Mucosa of descending colon (tissue), 3 donors: ENCODE data around the gene TRIM47. TPM values are rescaled to one million over a fixed set of nuclear protein-coding genes. Genes with fewer than 3 reads are reported as not detected.
"Not testable (repeated sequence)": the region's sequence is repeated elsewhere in the genome, so short reads cannot be mapped to it uniquely, and the experiment has no call there.

Experiments
- ATAC-seq: fragments of 200-7000 bp; cut with Tn5 transposase; one replicate; pipeline ENCODE4 v1.9.1; 2020; ENCODE audit warnings: mild to moderate bottlenecking, moderate library complexity
- DNase-seq, 3 donors: peaks; one replicate each; pipeline ENCODE4 v3.0.0-alpha.2; 2020
- H3K36me3 ChIP-seq: fragments of 200-600 bp; one replicate; pipeline ENCODE4 v1.8.0; 2021; ENCODE audit warnings: low read depth, mild to moderate bottlenecking
- H3K4me1 ChIP-seq: fragments of 200-600 bp; one replicate; pipeline ENCODE4 v1.8.0; 2021; ENCODE audit warnings: low read depth, mild to moderate bottlenecking
- H3K4me3 ChIP-seq: fragments of 200-600 bp; one replicate; pipeline ENCODE4 v1.8.0; 2021; ENCODE audit warnings: mild to moderate bottlenecking
- H3K9me3 ChIP-seq: fragments of 200-600 bp; one replicate; pipeline ENCODE4 v1.8.0; 2021; ENCODE audit warnings: mild to moderate bottlenecking
- intact Hi-C, 2 donors: fragments of 100-400 bp; cut with DNase I in 1 of 2; cut with micrococcal nuclease in 1 of 2; formaldehyde crosslinking; loops; one replicate each; pipeline versions ENCODE4 v1.11.0 to v1.11.1; 2022; cut with DNase I, micrococcal nuclease
- total RNA-seq, 3 donors: library from RNA; stranded (reverse); fragmentation: NEBNext Ultra II Directional in 2 of 3; extraction: Animal tissue kit (Norgen Biotek cat#: 25700) in 2 of 3; gene quantifications; one replicate each; pipeline versions ENCODE4 v1.2.1 to v1.2.4, GENCODE V29; 2021 to 2023
- TF ChIP-seq, protein P1 (sequence below): fragments of 200-600 bp; IDR thresholded peaks from one replicate; pipeline ENCODE4 v1.8.0; 2022; ENCODE audit warnings: antibody characterized with exemption, mild to moderate bottlenecking
- donor health status: DM: no; HTN: no; CAD: no; lungs with moderate emphysema.
- donor health status: DM: no; HTN: no; CAD: no.
- donor health status: DM: no; HTN: yes; CAD: no.

TRIM47 gene
- total RNA-seq, 3 donors from 2014 or later: 44.5 to 77.4 (median 53.4) TPM

DNA sequence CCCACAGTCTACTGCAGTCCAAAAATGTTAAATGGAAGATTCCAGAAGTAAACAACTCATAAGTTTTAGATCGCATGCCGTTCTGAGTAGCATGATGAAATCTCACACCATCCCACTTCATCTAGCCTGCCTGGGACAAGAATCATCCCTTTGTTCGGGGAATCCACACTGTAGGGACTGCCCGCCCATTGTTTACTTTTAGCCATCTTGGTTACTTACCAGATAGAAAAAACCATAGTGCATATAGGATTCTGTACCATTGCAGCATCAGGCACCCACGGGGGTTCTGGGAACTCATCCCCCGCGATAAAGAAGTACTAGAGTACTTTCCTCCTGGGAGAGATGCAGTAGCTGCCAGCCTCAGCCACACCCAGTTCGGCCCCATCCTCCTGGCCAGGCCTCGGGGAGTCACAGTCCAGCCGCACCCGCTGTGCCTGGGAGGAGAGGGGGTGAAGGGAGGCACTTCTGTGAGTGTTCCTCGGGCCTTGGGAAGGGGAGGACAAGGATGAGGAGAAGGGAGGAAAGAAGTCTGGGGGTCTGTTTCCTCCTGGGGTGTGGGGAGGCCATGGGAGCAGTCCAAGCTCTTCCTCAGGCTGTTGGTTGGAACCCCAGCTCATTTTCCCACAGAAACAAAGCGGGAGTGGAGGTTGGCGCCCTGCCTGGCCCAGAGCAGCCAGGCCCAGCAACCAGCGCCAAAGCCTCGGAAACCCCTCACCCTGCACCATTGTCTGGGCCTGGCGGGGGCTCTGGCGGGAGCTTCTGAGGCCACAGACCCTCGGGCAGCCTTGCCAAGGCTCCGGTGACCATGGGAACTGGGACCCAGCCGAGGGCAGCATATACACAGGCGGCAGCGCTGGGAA, 8.9 kb downstream of the TRIM47 start:
- Histone ChIP-seq H3K4me3 (no peak overlapping the region), H3K36me3 (no peaks in the 10 kb centered on the region)
- peak; percentile 68 for ATAC-seq

GRCh38 chr17:75868730-75869281, 9.6 kb downstream of the TRIM47 start:
- H3K9me3 ChIP-seq, H3K4me3 ChIP-seq, intact Hi-C loops, H3K36me3 ChIP-seq, ATAC-seq, DNase-seq: not testable (repeated sequence)
- peaks cover 32% of the 10 kb centered on the region for H3K4me1 ChIP-seq

More for the DNA sequence above, 8.9 kb downstream of the TRIM47 start:
- TF ChIP-seq, protein P1, sequence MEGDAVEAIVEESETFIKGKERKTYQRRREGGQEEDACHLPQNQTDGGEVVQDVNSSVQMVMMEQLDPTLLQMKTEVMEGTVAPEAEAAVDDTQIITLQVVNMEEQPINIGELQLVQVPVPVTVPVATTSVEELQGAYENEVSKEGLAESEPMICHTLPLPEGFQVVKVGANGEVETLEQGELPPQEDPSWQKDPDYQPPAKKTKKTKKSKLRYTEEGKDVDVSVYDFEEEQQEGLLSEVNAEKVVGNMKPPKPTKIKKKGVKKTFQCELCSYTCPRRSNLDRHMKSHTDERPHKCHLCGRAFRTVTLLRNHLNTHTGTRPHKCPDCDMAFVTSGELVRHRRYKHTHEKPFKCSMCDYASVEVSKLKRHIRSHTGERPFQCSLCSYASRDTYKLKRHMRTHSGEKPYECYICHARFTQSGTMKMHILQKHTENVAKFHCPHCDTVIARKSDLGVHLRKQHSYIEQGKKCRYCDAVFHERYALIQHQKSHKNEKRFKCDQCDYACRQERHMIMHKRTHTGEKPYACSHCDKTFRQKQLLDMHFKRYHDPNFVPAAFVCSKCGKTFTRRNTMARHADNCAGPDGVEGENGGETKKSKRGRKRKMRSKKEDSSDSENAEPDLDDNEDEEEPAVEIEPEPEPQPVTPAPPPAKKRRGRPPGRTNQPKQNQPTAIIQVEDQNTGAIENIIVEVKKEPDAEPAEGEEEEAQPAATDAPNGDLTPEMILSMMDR: no peak
- Histone ChIP-seq H3K4me1 (peaks cover 31% of the 10 kb centered on the region), H3K9me3 (no peaks in the 10 kb centered on the region)
- intact Hi-C loops: no loop called here
- peak; percentile 64 to 84 (median 79) for DNase-seq

DNA sequence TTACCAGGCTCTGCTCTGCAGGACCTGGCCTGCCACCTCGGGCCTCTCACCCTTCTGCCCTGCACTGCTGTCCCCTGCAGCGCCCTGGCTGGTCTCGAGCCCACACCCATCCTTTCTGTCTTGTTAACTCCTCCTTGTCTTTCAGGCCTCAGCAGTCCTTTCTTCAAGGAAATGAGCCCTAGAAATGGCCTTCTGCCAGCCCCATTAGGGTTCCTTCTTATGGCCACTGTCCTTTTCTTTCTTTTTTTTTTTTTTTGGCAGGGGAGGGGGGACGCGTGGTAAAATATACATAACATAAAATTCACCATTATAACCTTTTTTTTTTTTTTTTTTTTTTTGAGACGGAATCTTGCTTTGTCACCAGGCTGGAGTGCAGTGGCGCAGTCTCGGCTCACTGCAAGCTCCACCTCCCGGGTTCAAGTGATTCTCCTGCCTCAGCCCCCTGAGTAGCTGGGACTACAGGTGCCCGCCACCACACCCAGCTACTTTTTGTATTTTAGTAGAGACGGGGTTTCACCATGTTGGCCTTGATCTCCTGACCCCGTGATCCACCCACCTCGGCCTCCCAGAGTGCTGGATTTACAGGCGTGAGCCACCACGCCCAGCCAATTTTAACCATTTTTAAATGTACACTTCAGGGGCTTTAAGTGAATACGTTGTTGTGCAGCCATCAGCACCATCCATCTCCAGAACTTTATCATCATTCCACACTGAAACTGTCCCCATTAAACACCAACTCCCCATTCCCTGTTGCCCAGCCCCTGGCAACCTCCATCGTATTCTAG, 12.8 kb downstream of the TRIM47 start:
- intact Hi-C loops, H3K36me3 ChIP-seq, ATAC-seq: not testable (repeated sequence)

DNA sequence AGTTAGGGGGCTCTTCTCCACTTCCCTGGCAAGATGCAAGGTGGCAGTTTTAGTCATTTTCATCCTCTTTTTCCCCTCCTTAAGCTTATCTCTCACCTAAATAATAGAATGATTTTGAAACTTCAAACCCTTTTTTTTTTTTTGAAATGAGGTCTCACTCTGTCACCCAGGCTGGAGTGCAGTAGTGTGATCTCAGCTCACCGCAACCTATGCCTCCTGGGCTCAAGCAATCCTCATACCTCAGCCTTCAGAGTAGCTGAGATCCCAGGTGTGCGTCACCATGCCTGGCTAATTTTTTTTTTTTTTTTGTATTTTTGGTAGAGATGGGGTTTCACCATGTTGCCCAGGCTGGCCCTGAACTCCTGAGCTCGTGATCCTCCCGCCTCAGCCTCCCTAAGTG, 13.5 kb downstream of the TRIM47 start:
- H3K4me3 ChIP-seq, ATAC-seq, intact Hi-C loops, H3K9me3 ChIP-seq, H3K36me3 ChIP-seq, DNase-seq: not testable (repeated sequence)
- H3K4me1 ChIP-seq: peaks cover 20% of the 10 kb centered on the region

More for the DNA sequence above, 12.8 kb downstream of the TRIM47 start:
- H3K4me3 ChIP-seq, DNase-seq, H3K9me3 ChIP-seq: not testable (repeated sequence)
- H3K4me1 ChIP-seq: peaks cover 20% of the 10 kb centered on the region

- H3K9me3 ChIP-seq: no peaks in the 10 kb centered on the region
- intact Hi-C loops: no loop called here
- H3K4me1 ChIP-seq: peaks cover 17% of the 10 kb centered on the region
- TF ChIP-seq, protein P1: no peak
- DNase-seq: peak; percentile 51 to 72 (median 67)
- peak; percentile 71 for ATAC-seq
- no peak overlapping the region for H3K4me3 ChIP-seq
- no peaks in the 10 kb centered on the region for H3K36me3 ChIP-seq
Observed at GRCh38 chr17:75864448-75864871, 13.9 kb downstream of the TRIM47 start.

DNA sequence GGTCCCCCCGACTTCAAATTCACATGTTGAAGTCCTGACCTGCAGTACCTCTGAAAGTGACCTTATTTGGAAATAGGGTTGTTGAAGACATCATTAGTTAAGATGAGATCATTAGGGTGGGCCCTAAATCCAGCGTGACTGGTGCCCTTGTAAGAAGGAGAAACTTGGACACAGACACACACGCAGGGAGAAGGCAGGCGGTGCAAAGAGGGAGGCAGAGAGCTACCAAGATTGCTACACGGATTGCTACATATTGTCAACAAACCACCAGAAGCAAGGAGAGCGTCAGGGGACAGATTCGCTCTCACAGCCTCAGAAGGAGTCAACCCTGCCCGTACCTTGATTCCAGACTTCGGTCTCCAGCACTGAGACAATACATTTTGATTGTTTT, 16.5 kb downstream of the TRIM47 start:
- Histone ChIP-seq H3K9me3 (no peaks in the 10 kb centered on the region), H3K36me3 (no peaks in the 10 kb centered on the region), H3K4me3 (no peak overlapping the region), H3K4me1 (peaks cover 15% of the 10 kb centered on the region)
- DNase-seq (no peak), ATAC-seq (no peak)
- intact Hi-C loops: no loop called here
- TF ChIP-seq, protein P1: no peak

GRCh38 chr17:75859358-75859757, 19.0 kb downstream of the TRIM47 start:
- DNase-seq, H3K4me3 ChIP-seq, intact Hi-C loops: not testable (repeated sequence)

More at GRCh38 chr17:75859358-75859757, 19.0 kb downstream of the TRIM47 start:
- H3K36me3 ChIP-seq, ATAC-seq, H3K9me3 ChIP-seq, H3K4me1 ChIP-seq: not testable (repeated sequence)
